SK-N-SH treated with all-trans-retinoic acid at 6 μM for 48 hours (cell line): ENCODE results near the gene TSC22D4.

Experiments
- ATAC-seq: fragments of 200-7000 bp; cut with Tn5 transposase; 3 replicates; pipeline ENCODE4 v1.9.1; 2020; ENCODE audit warnings: mild to moderate bottlenecking, moderate library complexity
- ARNTL ChIP-seq: fragments of 450-650 bp; formaldehyde crosslinking; IDR thresholded peaks from 2 replicates; pipeline ENCODE4 v1.5.0; 2020; ENCODE audit warnings: low read depth, mild to moderate bottlenecking, moderate library complexity, borderline replicate concordance
- BACH2 ChIP-seq: fragments of 250-450 bp; sonication (Bioruptor Pico); IDR thresholded peaks from 2 replicates; pipeline ENCODE4 v1.9.0; 2021; ENCODE audit warnings: mild to moderate bottlenecking, borderline replicate concordance
- CREB5 ChIP-seq: fragments of 250-450 bp; sonication (Bioruptor Pico); IDR thresholded peaks from 2 replicates; pipeline ENCODE4 v1.5.1; 2020; ENCODE audit warnings: low read depth, mild to moderate bottlenecking, moderate library complexity
- CSDC2 ChIP-seq: fragments of 250-450 bp; sonication (Bioruptor Pico); IDR thresholded peaks from 2 replicates; pipeline ENCODE4 v1.5.0; 2020; ENCODE audit warnings: mild to moderate bottlenecking, moderate library complexity
- CSRNP3 ChIP-seq: fragments of 250-450 bp; sonication (Bioruptor Pico); IDR thresholded peaks from 2 replicates; pipeline ENCODE4 v1.5.1; 2021; ENCODE audit warnings: mild to moderate bottlenecking, moderate library complexity
- ESRRG ChIP-seq: fragments of 250-450 bp; sonication (Bioruptor Pico); IDR thresholded peaks from 2 replicates; pipeline ENCODE4 v1.6.1; 2021; ENCODE audit warnings: mild to moderate bottlenecking
- GLIS3 ChIP-seq: fragments of 250-450 bp; sonication (Bioruptor Pico); IDR thresholded peaks from 2 replicates; pipeline ENCODE4 v1.5.0; 2020; ENCODE audit warnings: mild to moderate bottlenecking, moderate library complexity
- ISL1 ChIP-seq: fragments of 250-450 bp; sonication (Bioruptor Pico); IDR thresholded peaks from 2 replicates; pipeline ENCODE4 v2.1.2; 2022; ENCODE audit warnings: mild to moderate bottlenecking, moderate library complexity
- OSR1 ChIP-seq: fragments of 250-450 bp; sonication (Bioruptor Pico); IDR thresholded peaks from 2 replicates; pipeline ENCODE4 v1.8.0; 2022; ENCODE audit warnings: moderate library complexity, mild to moderate bottlenecking, inconsistent platforms
- POU6F1 ChIP-seq: fragments of 250-450 bp; sonication (Bioruptor Pico); IDR thresholded peaks from 2 replicates; pipeline ENCODE4 v1.8.0; 2021; ENCODE audit warnings: low read depth, mild to moderate bottlenecking, moderate library complexity, borderline replicate concordance
- PPARA ChIP-seq: fragments of 250-450 bp; sonication (Bioruptor Pico); IDR thresholded peaks from 2 replicates; pipeline ENCODE4 v1.5.0; 2020; ENCODE audit warnings: mild to moderate bottlenecking, borderline replicate concordance
- RARB ChIP-seq: fragments of 250-450 bp; sonication (Bioruptor Pico); IDR thresholded peaks from 2 replicates; pipeline ENCODE4 v1.8.0; 2021; ENCODE audit warnings: mild to moderate bottlenecking, moderate library complexity
- TCF4 ChIP-seq: fragments of 250-450 bp; sonication (Bioruptor Pico); IDR thresholded peaks from 2 replicates; pipeline ENCODE4 v1.8.0; 2021; ENCODE audit warnings: mild to moderate bottlenecking, moderate library complexity, borderline replicate concordance
- TOX ChIP-seq: fragments of 250-450 bp; sonication (Bioruptor Pico); IDR thresholded peaks from 2 replicates; pipeline ENCODE4 v1.8.0; 2021; ENCODE audit warnings: mild to moderate bottlenecking, moderate library complexity, borderline replicate concordance
- TSHZ2 ChIP-seq: fragments of 250-450 bp; sonication (Bioruptor Pico); IDR thresholded peaks from 2 replicates; pipeline ENCODE4 v1.5.0; 2020; ENCODE audit warnings: mild to moderate bottlenecking, moderate library complexity
- ZC3H10 ChIP-seq: fragments of 250-450 bp; sonication (Bioruptor Pico); IDR thresholded peaks from 2 replicates; pipeline ENCODE4 v1.5.1; 2021; ENCODE audit warnings: mild to moderate bottlenecking, moderate library complexity
- ZFP3 ChIP-seq: fragments of 250-450 bp; sonication (Bioruptor Pico); IDR thresholded peaks from 2 replicates; pipeline ENCODE4 v1.5.0; 2020; ENCODE audit warnings: mild to moderate bottlenecking, moderate library complexity
- ZNF565 ChIP-seq: fragments of 450-650 bp; formaldehyde crosslinking; conservative IDR thresholded peaks from 2 replicates; pipeline ENCODE4 v1.5.0; 2020; ENCODE audit warnings: low read depth, mild to moderate bottlenecking, moderate library complexity
- ZNF70 ChIP-seq: fragments of 450-650 bp; formaldehyde crosslinking; IDR thresholded peaks from 2 replicates; pipeline ENCODE4 v1.5.0; 2020; ENCODE audit warnings: mild to moderate bottlenecking, moderate library complexity
- ZNF8 ChIP-seq: fragments of 450-650 bp; formaldehyde crosslinking; IDR thresholded peaks from 2 replicates; pipeline ENCODE4 v1.5.0; 2020; ENCODE audit warnings: mild to moderate bottlenecking, moderate library complexity
- TF ChIP-seq, protein P1 (sequence below): fragments of 250-450 bp; sonication (Bioruptor Pico); IDR thresholded peaks from 2 replicates; pipeline ENCODE4 v1.8.0; 2020; ENCODE audit warnings: mild to moderate bottlenecking, moderate library complexity, borderline replicate concordance

TSC22D4 gene

GRCh38 chr7:100465702-100466311, 13.2 kb downstream of the TSC22D4 start:
- peak; percentile 92 for ATAC-seq
- TF ChIP-seq CSRNP3 (CRISPR knock-in tag) = no peak
- TF ChIP-seq TCF4 (CRISPR knock-in tag) = 0 out of 2 replicates have a peak, but pooled peaks have one; percentile 14
- no peak for TF ChIP-seq OSR1 (CRISPR knock-in tag)
- TF ChIP-seq, protein P1, sequence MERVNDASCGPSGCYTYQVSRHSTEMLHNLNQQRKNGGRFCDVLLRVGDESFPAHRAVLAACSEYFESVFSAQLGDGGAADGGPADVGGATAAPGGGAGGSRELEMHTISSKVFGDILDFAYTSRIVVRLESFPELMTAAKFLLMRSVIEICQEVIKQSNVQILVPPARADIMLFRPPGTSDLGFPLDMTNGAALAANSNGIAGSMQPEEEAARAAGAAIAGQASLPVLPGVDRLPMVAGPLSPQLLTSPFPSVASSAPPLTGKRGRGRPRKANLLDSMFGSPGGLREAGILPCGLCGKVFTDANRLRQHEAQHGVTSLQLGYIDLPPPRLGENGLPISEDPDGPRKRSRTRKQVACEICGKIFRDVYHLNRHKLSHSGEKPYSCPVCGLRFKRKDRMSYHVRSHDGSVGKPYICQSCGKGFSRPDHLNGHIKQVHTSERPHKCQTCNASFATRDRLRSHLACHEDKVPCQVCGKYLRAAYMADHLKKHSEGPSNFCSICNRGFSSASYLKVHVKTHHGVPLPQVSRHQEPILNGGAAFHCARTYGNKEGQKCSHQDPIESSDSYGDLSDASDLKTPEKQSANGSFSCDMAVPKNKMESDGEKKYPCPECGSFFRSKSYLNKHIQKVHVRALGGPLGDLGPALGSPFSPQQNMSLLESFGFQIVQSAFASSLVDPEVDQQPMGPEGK (CRISPR knock-in tag) = peak; percentile 84; the same call in 1 of the 2 replicates
- no peak for TF ChIP-seq ZNF565 (CRISPR knock-in tag)
- no peak for TF ChIP-seq PPARA (CRISPR knock-in tag)
- no peak for TF ChIP-seq POU6F1 (CRISPR knock-in tag)
- 0 out of 2 replicates have a peak, but pooled peaks have one; percentile 43 for TF ChIP-seq GLIS3 (CRISPR knock-in tag)
- no peak for TF ChIP-seq CREB5 (CRISPR knock-in tag)
- no peak for TF ChIP-seq ARNTL (CRISPR knock-in tag)
- TF ChIP-seq CSDC2 (CRISPR knock-in tag) = no peak
- no peak for TF ChIP-seq ZNF70 (CRISPR knock-in tag)
- no peak for TF ChIP-seq TOX (CRISPR knock-in tag)
- TF ChIP-seq TSHZ2 (CRISPR knock-in tag) = no peak
- no peak for TF ChIP-seq ZNF8
- no peak for TF ChIP-seq ISL1 (CRISPR knock-in tag)
- TF ChIP-seq ZFP3 (CRISPR knock-in tag) = no peak
- no peak for TF ChIP-seq BACH2

DNA sequence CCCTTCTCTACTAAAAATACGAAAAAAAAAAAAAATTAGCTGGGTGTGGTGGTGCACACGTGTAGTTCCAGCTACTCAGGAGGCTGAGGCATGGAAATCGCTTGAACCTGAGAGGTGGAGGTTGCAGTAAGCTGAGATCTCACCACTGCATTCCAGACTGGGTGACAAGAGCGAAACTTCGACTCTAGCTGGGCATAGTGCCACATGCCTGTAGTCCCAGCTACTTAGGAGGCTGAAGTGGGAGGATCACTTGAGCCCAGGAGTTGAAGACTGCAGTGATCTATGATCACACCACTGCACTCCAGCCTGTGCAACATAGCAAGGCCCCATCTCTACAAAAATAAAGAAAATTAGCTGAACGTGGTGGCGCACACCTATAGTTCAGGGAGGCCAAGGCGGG, 13.7 kb downstream of the TSC22D4 start:
- TF ChIP-seq ZFP3 (CRISPR knock-in tag) = no peak
- no peak for TF ChIP-seq TCF4 (CRISPR knock-in tag)
- no peak for TF ChIP-seq ESRRG (CRISPR knock-in tag)
- peak; percentile 3 for ATAC-seq

- ATAC-seq = no peak
- TF ChIP-seq ISL1 (CRISPR knock-in tag) (no peak), TCF4 (CRISPR knock-in tag) (no peak), ZC3H10 (CRISPR knock-in tag) (no peak), RARB (CRISPR knock-in tag) (no peak)
These were observed 14.2 kb downstream of the TSC22D4 start for GRCh38 chr7:100464791-100465190.
